Hepatocyte (in vitro differentiated cells): ENCODE measurements around the gene INO80B. TPM values are rescaled to one million over a fixed set of nuclear protein-coding genes. Genes with fewer than 3 reads are reported as not detected.
A peak's percentile ranks its signal among the peaks of the same experiment; 100 is the strongest.
"Not testable (repeated sequence)": the region's sequence is repeated elsewhere in the genome, so short reads cannot be mapped to it uniquely, and the experiment has no call there.

ENCODE experiments used
- DNase-seq: peaks from one replicate; pipeline ENCODE4 v3.0.0-alpha.2; 2016; ENCODE audit warnings: low spot score
- H2AFZ ChIP-seq: fragments of 200-600 bp; sonication (generic); 2 replicates; pipeline ENCODE4 v1.6.0; 2016; ENCODE audit warnings: antibody characterized with exemption, mild to moderate bottlenecking
- H3K27ac ChIP-seq: fragments of 200-600 bp; sonication (generic); 2 replicates; pipeline ENCODE4 v1.5.1; 2016; ENCODE audit warnings: mild to moderate bottlenecking
- H3K27me3 ChIP-seq: fragments of 200-600 bp; sonication (generic); 2 replicates; pipeline ENCODE4 v1.6.1; 2016
- H3K36me3 ChIP-seq: fragments of 200-600 bp; sonication (generic); replicated peaks from 2 replicates; pipeline ENCODE4 v1.5.1; 2016; ENCODE audit warnings: low read depth; ENCODE audit not compliant: insufficient read depth
- H3K4me1 ChIP-seq: fragments of 200-600 bp; sonication (generic); 2 replicates; pipeline ENCODE4 v1.5.1; 2016; ENCODE audit warnings: mild to moderate bottlenecking, moderate library complexity; ENCODE audit not compliant: insufficient read depth
- H3K4me2 ChIP-seq: fragments of 200-600 bp; sonication (generic); 2 replicates; pipeline ENCODE4 v1.6.0; 2016
- H3K4me3 ChIP-seq: fragments of 200-600 bp; sonication (generic); 2 replicates; pipeline ENCODE4 v1.5.1; 2016; ENCODE audit warnings: mild to moderate bottlenecking
- H3K79me2 ChIP-seq: fragments of 200-600 bp; sonication (generic); 2 replicates; pipeline ENCODE4 v1.6.0; 2017; ENCODE audit warnings: mild to moderate bottlenecking
- H3K9me2 ChIP-seq: fragments of 200-600 bp; sonication (generic); replicated peaks from 2 replicates; pipeline ENCODE4 v1.6.0; 2017; ENCODE audit warnings: mild to moderate bottlenecking; ENCODE audit not compliant: insufficient read depth
- H3K9me3 ChIP-seq: fragments of 200-600 bp; sonication (generic); 2 replicates; pipeline ENCODE4 v1.5.1; 2016; ENCODE audit warnings: low read depth, mild to moderate bottlenecking
- H4K20me1 ChIP-seq: fragments of 200-600 bp; sonication (generic); 2 replicates; pipeline ENCODE4 v1.6.0; 2016; ENCODE audit warnings: mild to moderate bottlenecking; ENCODE audit not compliant: insufficient read depth, poor library complexity, severe bottlenecking
- CTCF ChIP-seq: fragments of 200-600 bp; sonication (generic); IDR thresholded peaks from 2 replicates; pipeline ENCODE4 v1.5.1; 2016; ENCODE audit warnings: antibody characterized with exemption, mild to moderate bottlenecking; ENCODE audit not compliant: poor library complexity
- EZH2 ChIP-seq: fragments of 200-600 bp; sonication (generic); IDR thresholded peaks from 2 replicates; pipeline ENCODE4 v1.6.1; 2016; ENCODE audit warnings: antibody characterized with exemption, mild to moderate bottlenecking, borderline replicate concordance
- EZH2phosphoT487 ChIP-seq: fragments of 200-600 bp; sonication (generic); IDR thresholded peaks from one replicate; pipeline ENCODE4 v1.6.1; 2018; ENCODE audit warnings: antibody characterized with exemption, mild to moderate bottlenecking, low read depth, moderate library complexity; ENCODE audit not compliant: unreplicated experiment, severe bottlenecking
- WGBS: methylation state at CpG from one replicate; pipeline ENCODE4 v1.1.6; 2016; ENCODE audit warnings: low lambda C conversion rate; ENCODE audit errors: missing lambda C conversion rate; 5-methylcytosine and 5-hydroxymethylcytosine counted together
- polyA plus RNA-seq: library from polyadenylated mRNA; unstranded; fragments of >200 nt; fragmentation: Nextera tagmentation; extraction: Ambion mirVana; gene quantifications from 2 replicates; pipeline ENCODE4 v1.2.1, GENCODE V29; 2016
- total RNA-seq: library from RNA; depleted of rRNA; stranded (reverse); fragments of >200 nt; gene quantifications from 2 replicates; pipeline ENCODE4 v1.2.3, GENCODE V29; 2014

INO80B gene
- total and polyA plus RNA-seq, 2 experiments from 2014 or later = 16.0 to 18.9 TPM

- Histone ChIP-seq H3K27me3 (no peaks in the 10 kb centered on the region), H3K36me3 (no peaks in the 10 kb centered on the region), H4K20me1 (no peaks in the 10 kb centered on the region), H3K9me3 (no peaks in the 10 kb centered on the region), H2AFZ (no peak overlapping the region), H3K27ac (no peak overlapping the region), H3K79me2 (no peaks in the 10 kb centered on the region), H3K4me1 (peaks cover 4% of the 10 kb centered on the region), H3K4me2 (no peak overlapping the region), H3K9me2 (no peaks in the 10 kb centered on the region), H3K4me3 (no peak overlapping the region)
- DNase-seq = no peak
- 93% methylated on average over 27 of the region's 27 CpGs for WGBS
- TF ChIP-seq EZH2phosphoT487 (no peak), EZH2 (no peak), CTCF (no peak)
These were observed 36.6 kb upstream of the INO80B start for GRCh38 chr2:74418312-74418711.

- no peak overlapping the region for H3K4me3 ChIP-seq
These were observed 35.5 kb upstream of the INO80B start for GRCh38 chr2:74419345-74419744.

GRCh38 chr2:74420006-74420405 lies 34.9 kb upstream of the INO80B start:
- Histone ChIP-seq H2AFZ (no peak overlapping the region), H3K4me1 (peaks cover 4% of the 10 kb centered on the region), H3K27ac (no peak overlapping the region), H3K79me2 (no peaks in the 10 kb centered on the region), H3K9me3 (no peaks in the 10 kb centered on the region), H3K27me3 (no peaks in the 10 kb centered on the region), H4K20me1 (no peaks in the 10 kb centered on the region), H3K4me3 (no peak overlapping the region), H3K9me2 (no peaks in the 10 kb centered on the region), H3K4me2 (no peak overlapping the region), H3K36me3 (no peaks in the 10 kb centered on the region)
- no peak for DNase-seq
- TF ChIP-seq EZH2 (no peak), CTCF (no peak), EZH2phosphoT487 (no peak)
- WGBS = 88% methylated on average over 2 of the region's 2 CpGs

More at GRCh38 chr2:74419345-74419744, 35.5 kb upstream of the INO80B start:
- Histone ChIP-seq H3K9me3 (no peaks in the 10 kb centered on the region), H2AFZ (no peak overlapping the region), H3K79me2 (no peaks in the 10 kb centered on the region), H3K4me1 (peaks cover 4% of the 10 kb centered on the region), H3K27me3 (no peaks in the 10 kb centered on the region), H3K36me3 (no peaks in the 10 kb centered on the region), H3K27ac (no peak overlapping the region), H3K9me2 (no peaks in the 10 kb centered on the region), H4K20me1 (no peaks in the 10 kb centered on the region), H3K4me2 (no peak overlapping the region)
- DNase-seq = no peak
- WGBS = 91% methylated on average over 1 of the region's 1 CpG
- TF ChIP-seq EZH2 = no peak
- TF ChIP-seq CTCF = no peak
- TF ChIP-seq EZH2phosphoT487 = no peak

GRCh38 chr2:74420443-74421103 lies 34.3 kb upstream of the INO80B start:
- H3K4me2 ChIP-seq = peak overlapping the region; percentile 94
- not testable (repeated sequence) for DNase-seq, H3K79me2 ChIP-seq, H3K27ac ChIP-seq, H3K36me3 ChIP-seq, H3K9me2 ChIP-seq, H4K20me1 ChIP-seq, H3K9me3 ChIP-seq, H3K27me3 ChIP-seq, H3K4me3 ChIP-seq, H3K4me1 ChIP-seq
- 87% methylated on average over 19 of the region's 19 CpGs for WGBS
- peak overlapping the region; percentile 88 for H2AFZ ChIP-seq
